ENCODE data around the gene SCARB1. TPM values are rescaled to one million over a fixed set of nuclear protein-coding genes. Genes with fewer than 3 reads are reported as not detected.

The SCARB1 gene
- total and polyA plus RNA-seq, 5 experiments from 2014 or later: 2.7 to 7.2 (median 3.9) TPM

GRCh38 chr12:124742678-124743077 lies 121.0 kb downstream of the SCARB1 start:
- ATAC-seq: no peak

GRCh38 chr12:124742111-124742510 lies 121.6 kb downstream of the SCARB1 start:
- ATAC-seq (no peak), DNase-seq (no peak)
- no peak overlapping the region for H3K27ac Mint-ChIP-seq
- POLR2A ChIA-PET: no interaction called here
- H3K36me3 Mint-ChIP-seq: no peaks in the 10 kb centered on the region
- H3K4me1 Mint-ChIP-seq: peaks cover 15 to 31% (median 18%) of the 10 kb centered on the region in 4 donors
- peaks cover 0 to 11% (median 0%) of the 10 kb centered on the region in 5 donors for H3K27me3 Mint-ChIP-seq
- no peaks in the 10 kb centered on the region for H3K9me3 Mint-ChIP-seq
- H3K4me3 Mint-ChIP-seq: no peak overlapping the region

More at GRCh38 chr12:124742678-124743077, 121.0 kb downstream of the SCARB1 start:
- H3K4me1 Mint-ChIP-seq: peaks cover 15 to 26% (median 17%) of the 10 kb centered on the region in 4 donors
- no peak overlapping the region for H3K4me3 Mint-ChIP-seq
- H3K36me3 Mint-ChIP-seq: no peaks in the 10 kb centered on the region
- POLR2A ChIA-PET: interaction anchor here (0.6 kb wide), 1 partner anchor 172 kb away, joined by 3 read pairs; no protein-coding TSS in a partner anchor
- no peak overlapping the region for H3K27ac Mint-ChIP-seq
- no peak for DNase-seq
- peaks cover 0 to 11% (median 0%) of the 10 kb centered on the region in 5 donors for H3K27me3 Mint-ChIP-seq
- no peaks in the 10 kb centered on the region for H3K9me3 Mint-ChIP-seq

GRCh38 chr12:124741211-124741610 lies 122.5 kb downstream of the SCARB1 start:
- no peaks in the 10 kb centered on the region for H3K9me3 Mint-ChIP-seq
- POLR2A ChIA-PET: no interaction called here
- peak overlapping the region in 1 of 10 donors; percentile 35 for H3K27ac Mint-ChIP-seq
- DNase-seq (no peak), ATAC-seq (no peak)
- no peaks in the 10 kb centered on the region for H3K36me3 Mint-ChIP-seq
- peaks cover 0 to 9% (median 0%) of the 10 kb centered on the region in 5 donors for H3K27me3 Mint-ChIP-seq
- no peak overlapping the region for H3K4me3 Mint-ChIP-seq
- peaks cover 13 to 36% (median 20%) of the 10 kb centered on the region in 4 donors for H3K4me1 Mint-ChIP-seq

- POLR2A ChIA-PET: no interaction called here
- no peak for DNase-seq
- ATAC-seq: no peak
- Mint-ChIP-seq H3K27ac (no peak overlapping the region), H3K36me3 (no peaks in the 10 kb centered on the region), H3K27me3 (peaks cover 0 to 6% (median 0%) of the 10 kb centered on the region in 5 donors), H3K9me3 (no peaks in the 10 kb centered on the region), H3K4me1 (peaks cover 12 to 36% (median 21%) of the 10 kb centered on the region in 4 donors), H3K4me3 (no peak overlapping the region)
These were observed 123.0 kb downstream of the SCARB1 start for GRCh38 chr12:124740691-124741137.

- ATAC-seq (no peak), DNase-seq (no peak)
- POLR2A ChIA-PET: no interaction called here
- H3K36me3 Mint-ChIP-seq: no peaks in the 10 kb centered on the region
- peaks cover 0 to 2% (median 0%) of the 10 kb centered on the region in 5 donors for H3K27me3 Mint-ChIP-seq
- H3K4me1 Mint-ChIP-seq: peaks cover 7 to 31% (median 21%) of the 10 kb centered on the region in 4 donors
- no peak overlapping the region for H3K27ac Mint-ChIP-seq
- no peaks in the 10 kb centered on the region for H3K9me3 Mint-ChIP-seq
- H3K4me3 Mint-ChIP-seq: no peak overlapping the region
These were observed 123.6 kb downstream of the SCARB1 start for GRCh38 chr12:124739953-124740561.

GRCh38 chr12:124738636-124739467 lies 124.8 kb downstream of the SCARB1 start:
- no peak for ATAC-seq
- peak overlapping the region in 1 of 10 donors; percentile 14 for H3K27ac Mint-ChIP-seq
- H3K27me3 Mint-ChIP-seq: no peaks in the 10 kb centered on the region
- no peaks in the 10 kb centered on the region for H3K9me3 Mint-ChIP-seq
- H3K4me3 Mint-ChIP-seq: peak overlapping the region in 1 of 10 donors; percentile 51
- H3K4me1 Mint-ChIP-seq: peaks cover 9 to 43% (median 30%) of the 10 kb centered on the region in 4 donors
- no peaks in the 10 kb centered on the region for H3K36me3 Mint-ChIP-seq
- POLR2A ChIA-PET: no interaction called here
- DNase-seq: no peak

GRCh38 chr12:124737772-124738635 lies 125.7 kb downstream of the SCARB1 start:
- Mint-ChIP-seq H3K9me3 (no peaks in the 10 kb centered on the region), H3K4me1 (peaks cover 9 to 43% (median 30%) of the 10 kb centered on the region in 4 donors), H3K36me3 (no peaks in the 10 kb centered on the region), H3K27ac (peak overlapping the region in 2 of 10 donors; percentile 14 to 37), H3K27me3 (no peaks in the 10 kb centered on the region), H3K4me3 (peak overlapping the region in 2 of 10 donors; percentile 23 to 51)
- DNase-seq (no peak), ATAC-seq (no peak)
- POLR2A ChIA-PET: no interaction called here

- DNase-seq (no peak), ATAC-seq (no peak)
- H3K4me1 Mint-ChIP-seq: peaks cover 9 to 43% (median 31%) of the 10 kb centered on the region in 4 donors
- H3K4me3 Mint-ChIP-seq: peak overlapping the region in 2 of 10 donors; percentile 15 to 47
- H3K27ac Mint-ChIP-seq: peak overlapping the region in 3 of 10 donors; percentile 13 to 68 (median 48)
- no peaks in the 10 kb centered on the region for H3K36me3 Mint-ChIP-seq
- H3K27me3 Mint-ChIP-seq: no peaks in the 10 kb centered on the region
- no peaks in the 10 kb centered on the region for H3K9me3 Mint-ChIP-seq
- POLR2A ChIA-PET: no interaction called here
These were observed 126.6 kb downstream of the SCARB1 start for GRCh38 chr12:124737040-124737419.

GRCh38 chr12:124736115-124737039 lies 127.3 kb downstream of the SCARB1 start:
- ATAC-seq: peak; percentile 57 to 90
- peak in 5 of 10 donors; percentile 24 to 54 (median 42) for DNase-seq
- H3K9me3 Mint-ChIP-seq: no peaks in the 10 kb centered on the region
- peak overlapping the region in 7 of 10 donors; percentile 22 to 64 (median 47) for H3K4me3 Mint-ChIP-seq
- H3K27me3 Mint-ChIP-seq: no peaks in the 10 kb centered on the region
- no peaks in the 10 kb centered on the region for H3K36me3 Mint-ChIP-seq
- H3K27ac Mint-ChIP-seq: peak overlapping the region in 6 of 10 donors; percentile 19 to 80 (median 50)
- POLR2A ChIA-PET: no interaction called here
- peaks cover 9 to 43% (median 31%) of the 10 kb centered on the region in 4 donors for H3K4me1 Mint-ChIP-seq

- POLR2A ChIA-PET: no interaction called here
- ATAC-seq (no peak), DNase-seq (peak in 1 of 10 donors; percentile 32)
- Mint-ChIP-seq H3K4me3 (peak overlapping the region in 2 of 10 donors; percentile 33 to 51), H3K27ac (peak overlapping the region in 4 of 10 donors; percentile 13 to 48 (median 42)), H3K36me3 (no peaks in the 10 kb centered on the region), H3K27me3 (no peaks in the 10 kb centered on the region), H3K9me3 (no peaks in the 10 kb centered on the region), H3K4me1 (peaks cover 6 to 34% (median 28%) of the 10 kb centered on the region in 4 donors)
These were observed 129.4 kb downstream of the SCARB1 start for GRCh38 chr12:124734224-124734788.

GRCh38 chr12:124733086-124733485 lies 130.6 kb downstream of the SCARB1 start:
- POLR2A ChIA-PET: no interaction called here
- Mint-ChIP-seq H3K4me3 (no peak overlapping the region), H3K27ac (peak overlapping the region in 1 of 10 donors; percentile 86)

More at GRCh38 chr12:124733086-124733485, 130.6 kb downstream of the SCARB1 start:
- Mint-ChIP-seq H3K9me3 (no peaks in the 10 kb centered on the region), H3K27me3 (no peaks in the 10 kb centered on the region), H3K4me1 (peaks cover 6 to 34% (median 28%) of the 10 kb centered on the region in 4 donors), H3K36me3 (no peaks in the 10 kb centered on the region)
- ATAC-seq: no peak
- DNase-seq: no peak

Data from naive thymus-derived CD8-positive, alpha-beta T cell (primary cell).